Prostate gland (tissue), 2 donors: ENCODE results near the gene DQX1. TPM values are rescaled to one million over a fixed set of nuclear protein-coding genes. Genes with fewer than 3 reads are reported as not detected.

ENCODE experiments used
- DNase-seq: peaks from one replicate; pipeline ENCODE4 v3.0.0-alpha.2; 2019; ENCODE audit warnings: low spot score
- H3K27ac ChIP-seq, 2 donors: fragments of 200-600 bp; sonication (generic); 2 replicates each; pipeline ENCODE4 v1.5.1; 2017 to 2019
- H3K27me3 ChIP-seq: fragments of 200-600 bp; sonication (generic); replicated peaks from 2 replicates; pipeline ENCODE4 v1.5.1; 2019; ENCODE audit not compliant: insufficient read depth
- H3K36me3 ChIP-seq, 2 donors: fragments of 200-600 bp; sonication (generic); 1 replicate in 1 of 2; 2 replicates in 1 of 2; pipeline versions ENCODE4 v1.5.1 to v1.8.1; 2017 to 2019
- H3K4me1 ChIP-seq: fragments of 200-600 bp; sonication (generic); replicated peaks from 2 replicates; pipeline ENCODE4 v1.5.1; 2019
- H3K4me3 ChIP-seq, 2 donors: fragments of 200-600 bp; sonication (generic); 2 replicates each; pipeline ENCODE4 v1.5.1; 2017 to 2019
- H3K9me3 ChIP-seq: fragments of 200-600 bp; sonication (generic); 2 replicates; pipeline ENCODE4 v1.5.1; 2017
- CTCF ChIP-seq, 4 experiments: fragments of 200-600 bp in 2 of 4; fragments of 450-650 bp in 2 of 4; sonication (generic) in 2 of 4; IDR thresholded peaks; 1 replicate in 3 of 4; 2 replicates in 1 of 4; pipeline ENCODE4 v1.5.1; 2016 to 2019; ENCODE audit warnings: antibody characterized with exemption in 4 of 4, mild to moderate bottlenecking in 2 of 4, moderate library complexity in 2 of 4
- POLR2A ChIP-seq: fragments of 450-650 bp; IDR thresholded peaks from one replicate; pipeline ENCODE4 v1.6.1; 2016; ENCODE audit warnings: antibody characterized with exemption, mild to moderate bottlenecking
- POLR2AphosphoS5 ChIP-seq: sonication (generic); formaldehyde crosslinking; IDR thresholded peaks from one replicate; pipeline ENCODE4 v1.6.1; 2017; ENCODE audit warnings: antibody characterized with exemption
- WGBS: methylation state at CpG from one replicate; pipeline ENCODE4 v1.1.5; 2018; 5-methylcytosine and 5-hydroxymethylcytosine counted together
- intact Hi-C: fragments of 100-400 bp; cut with DNase I; formaldehyde crosslinking; loops from one replicate; pipeline ENCODE4 v1.14.2; 2022
- total RNA-seq, 2 donors: library from RNA; depleted of rRNA; stranded (reverse); fragments of >200 nt; gene quantifications; one replicate each; pipeline ENCODE4 v1.1.0, GENCODE V29; 2016

Gene DQX1
- total RNA-seq, 2 donors from 2014 or later = not detected

DNA sequence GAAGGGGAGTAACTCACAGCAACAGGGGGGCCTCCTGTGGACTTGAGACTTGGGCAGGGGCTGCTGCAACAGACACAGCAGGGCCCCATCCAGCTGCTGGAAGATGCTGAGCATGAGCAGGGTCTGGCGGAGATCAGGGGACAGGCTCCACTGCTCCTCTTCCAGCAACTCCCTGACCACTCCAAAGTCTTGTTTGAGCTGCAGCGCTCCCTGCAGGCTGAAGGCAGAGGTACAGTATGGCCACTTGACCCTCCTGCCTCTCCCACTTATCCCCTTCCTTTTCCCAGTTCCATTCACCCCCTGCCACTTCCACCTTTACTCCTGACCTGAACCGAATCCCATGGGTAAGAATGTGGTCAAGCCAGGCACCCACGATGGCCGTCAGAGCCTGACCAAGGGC is 51.1 kb downstream of the DQX1 start:
- Histone ChIP-seq H3K9me3 (no peaks in the 10 kb centered on the region), H3K36me3 (peaks cover 0 to 3% of the 10 kb centered on the region in 2 donors), H3K27me3 (no peaks in the 10 kb centered on the region), H3K4me1 (no peaks in the 10 kb centered on the region), H3K4me3 (no peak overlapping the region), H3K27ac (no peak overlapping the region)
- TF ChIP-seq POLR2A (no peak), CTCF (IDR thresholded peaks at IDR 0.05) (no peak), POLR2AphosphoS5 (no peak)
- intact Hi-C loops = no loop called here
- WGBS = 90% methylated on average over 5 of the region's 5 CpGs
- no peak for DNase-seq

GRCh38 chr2:74474481-74474880 is 51.5 kb downstream of the DQX1 start:
- intact Hi-C loops = no loop called here
- TF ChIP-seq POLR2A (no peak), POLR2AphosphoS5 (no peak), CTCF (IDR thresholded peaks at IDR 0.05) (no peak)
- WGBS = 92% methylated on average over 6 of the region's 6 CpGs
- no peak overlapping the region for H3K4me3 ChIP-seq
- H3K36me3 ChIP-seq = peaks cover 0 to 3% of the 10 kb centered on the region in 2 donors
- no peaks in the 10 kb centered on the region for H3K27me3 ChIP-seq
- H3K27ac ChIP-seq = no peak overlapping the region
- DNase-seq = no peak
- no peaks in the 10 kb centered on the region for H3K4me1 ChIP-seq
- no peaks in the 10 kb centered on the region for H3K9me3 ChIP-seq

DNA sequence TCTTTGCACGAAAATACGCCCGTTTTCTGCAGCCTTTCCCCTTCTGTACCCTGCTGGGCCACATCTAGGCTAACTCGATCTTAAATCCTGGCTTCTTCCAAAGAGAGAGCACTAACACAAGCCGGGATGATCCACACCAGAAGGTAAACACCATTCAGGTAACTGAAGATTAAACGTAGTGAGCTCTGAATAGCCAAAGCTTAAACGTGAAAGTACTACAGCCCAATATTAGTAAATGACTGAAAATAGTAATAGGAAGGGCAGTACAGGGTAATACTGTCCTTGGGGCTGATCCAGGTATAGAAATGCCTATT is 53.1 kb downstream of the DQX1 start:
- WGBS = 11% methylated on average over 7 of the region's 7 CpGs
- intact Hi-C loops = no loop called here

DNA sequence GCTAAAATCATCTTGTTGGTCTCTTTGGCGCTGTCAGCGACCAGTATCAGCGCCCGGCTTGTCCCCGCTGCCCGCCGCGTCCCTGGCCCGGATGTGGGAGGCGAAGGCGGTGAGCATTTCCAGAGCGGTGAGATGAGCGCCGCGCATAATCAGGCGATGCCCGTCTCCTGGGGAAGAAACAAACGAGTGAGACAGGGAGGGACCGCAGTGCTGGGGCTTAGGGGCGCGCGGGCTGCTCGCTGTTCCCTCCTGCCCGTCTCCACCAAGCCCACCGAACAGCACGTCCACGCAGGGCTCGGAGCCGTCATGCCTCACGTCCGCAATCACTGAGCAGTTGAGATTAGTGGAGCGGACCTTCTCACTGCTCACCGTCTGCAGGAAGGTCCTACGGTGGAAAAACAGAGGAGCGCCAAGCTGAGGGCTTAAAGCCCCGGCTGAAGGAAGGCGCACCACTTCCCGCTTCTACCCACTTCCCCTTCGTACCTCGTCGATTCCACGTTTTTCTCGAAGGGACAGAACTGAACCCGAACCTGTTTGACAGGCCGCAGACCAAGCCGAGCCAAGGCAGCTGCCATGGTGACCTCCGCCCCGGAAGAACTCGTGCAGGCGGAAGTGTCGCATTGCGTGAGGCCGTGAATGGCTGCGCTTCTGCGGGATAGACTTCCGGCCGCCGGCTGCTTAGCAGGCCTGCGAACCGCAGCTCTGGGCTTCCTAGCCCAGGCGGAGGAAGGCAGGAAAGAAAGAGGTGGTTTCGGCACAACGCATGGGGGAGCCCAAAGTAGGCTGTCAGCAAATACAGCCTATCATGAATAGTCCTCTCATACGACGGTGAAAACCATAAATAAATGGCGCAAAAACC is 53.7 kb downstream of the DQX1 start, which contains the start of gene MRPL53:
Gene MRPL53 (minus strand): TSS at position 595 of the 859 bp plus-strand sequence. CDS start 20 bp downstream, at position 575.
- H3K27me3 ChIP-seq = no peaks in the 10 kb centered on the region
- DNase-seq = peak; percentile 91
- H3K4me3 ChIP-seq = peak within 1 kb of the TSS; percentile 51 to 63
- TF ChIP-seq CTCF (IDR thresholded peaks at IDR 0.05) (peak in 1 of 4 experiments; percentile 16), POLR2A (peak; percentile 50), POLR2AphosphoS5 (peak; percentile 98)
- H3K27ac ChIP-seq = peak within 1 kb of the TSS; percentile 89 to 91
- no peaks in the 10 kb centered on the region for H3K9me3 ChIP-seq
- H3K4me1 ChIP-seq = no peaks in the 10 kb centered on the region
- H3K36me3 ChIP-seq = peaks cover 0 to 3% of the 10 kb centered on the region in 2 donors
- intact Hi-C loops = no loop called here
- under 1% methylated on average over 66 of the region's 66 CpGs for WGBS

More for the DNA sequence above, 53.1 kb downstream of the DQX1 start:
- H3K27me3 ChIP-seq = no peaks in the 10 kb centered on the region
- peak overlapping the region; percentile 51 to 63 for H3K4me3 ChIP-seq
- H3K36me3 ChIP-seq = peaks cover 0 to 3% of the 10 kb centered on the region in 2 donors
- TF ChIP-seq POLR2AphosphoS5 = no peak
- TF ChIP-seq CTCF (IDR thresholded peaks at IDR 0.05) = no peak
- TF ChIP-seq POLR2A = no peak
- DNase-seq = no peak
- H3K4me1 ChIP-seq = no peaks in the 10 kb centered on the region
- peak overlapping the region; percentile 89 to 91 for H3K27ac ChIP-seq
- no peaks in the 10 kb centered on the region for H3K9me3 ChIP-seq
